HepG2 (cell line): ENCODE data around the gene ZNF331. TPM values are rescaled to one million over a fixed set of nuclear protein-coding genes. Genes with fewer than 3 reads are reported as not detected.

Experiments used
- AKNA ChIP-seq: sonication (generic); formaldehyde crosslinking; IDR thresholded peaks from 2 replicates; pipeline ENCODE4 v1.4.0; 2020; ENCODE audit warnings: missing genetic modification reagents, borderline replicate concordance
- ELF1 ChIP-seq: sonication (generic); formaldehyde crosslinking; IDR thresholded peaks from 2 replicates; pipeline ENCODE4 v1.4.0; 2020; ENCODE audit warnings: missing genetic modification reagents
- GATAD2A ChIP-seq: IDR thresholded peaks from 2 replicates; pipeline ENCODE4 v1.6.1; 2016
- HNF1A ChIP-seq, 2 experiments: sonication (generic) in 1 of 2; formaldehyde crosslinking in 1 of 2; IDR thresholded peaks; 2 replicates each; pipeline versions ENCODE4 v1.4.0 to v1.6.1; 2016 to 2020; ENCODE audit warnings: borderline replicate concordance in 1 of 2, low read depth in 1 of 2, mild to moderate bottlenecking in 1 of 2, missing genetic modification reagents in 1 of 2
- JUN ChIP-seq: sonication (generic); formaldehyde crosslinking; IDR thresholded peaks from 2 replicates; pipeline ENCODE4 v1.4.0; 2020; ENCODE audit warnings: mild to moderate bottlenecking, missing genetic modification reagents
- NR2F2 ChIP-seq: IDR thresholded peaks from 2 replicates; pipeline ENCODE4 v1.6.1; 2012; ENCODE audit warnings: low read depth, inconsistent platforms, borderline replicate concordance
- POLR2AphosphoS5 ChIP-seq: IDR thresholded peaks from 2 replicates; pipeline ENCODE4 v1.6.1; 2012; ENCODE audit warnings: low read depth, low read length
- RCOR2 ChIP-seq: IDR thresholded peaks from 2 replicates; pipeline ENCODE4 v1.6.1; 2016; ENCODE audit warnings: missing biosample characterization, missing genetic modification reagents
- TFAP4 ChIP-seq: sonication (generic); IDR thresholded peaks from 2 replicates; pipeline ENCODE4 v1.6.1; 2016; ENCODE audit warnings: low read depth, borderline replicate concordance
- ZBTB38 ChIP-seq: sonication (generic); formaldehyde crosslinking; IDR thresholded peaks from 2 replicates; pipeline ENCODE4 v1.5.1; 2020; ENCODE audit warnings: mild to moderate bottlenecking, missing genetic modification reagents
- ZC3H4 ChIP-seq: sonication (generic); formaldehyde crosslinking; IDR thresholded peaks from 2 replicates; pipeline ENCODE4 v1.4.0; 2020; ENCODE audit warnings: missing genetic modification reagents, borderline replicate concordance
- ZNF550 ChIP-seq: sonication (generic); formaldehyde crosslinking; IDR thresholded peaks from 2 replicates; pipeline ENCODE4 v1.4.0; 2020; ENCODE audit warnings: mild to moderate bottlenecking, missing genetic modification reagents, borderline replicate concordance
- ZNF775 ChIP-seq: sonication (generic); formaldehyde crosslinking; IDR thresholded peaks from 2 replicates; pipeline ENCODE4 v1.4.0; 2020; ENCODE audit warnings: missing genetic modification reagents, mild to moderate bottlenecking, moderate library complexity, borderline replicate concordance
- polyA plus RNA-seq, 8 experiments: library from polyadenylated mRNA; depleted of rRNA in 3 of 8; stranded (reverse) in 7 of 8; unstranded in 1 of 8; fragments of >200 nt; fragmentation: Illumina TruSeq in 4 of 8; extraction: Trizol in 4 of 8; gene quantifications; 2 replicates each; pipeline versions ENCODE4 v1.2.1 to v1.2.3, GENCODE V29; 2011 to 2016; ENCODE audit warnings: low read depth in 4 of 8, missing spikeins in 1 of 8, mixed read lengths in 1 of 8; ENCODE audit not compliant: insufficient read depth in 1 of 8
- total RNA-seq, 5 experiments: library from RNA; depleted of rRNA; stranded (reverse); fragments of >200 nt; fragmentation: Illumina TruSeq; extraction: Trizol; gene quantifications; 2 replicates each; pipeline ENCODE4 v1.2.3, GENCODE V29; 2016; ENCODE audit warnings: low read depth in 1 of 5
- TF ChIP-seq, protein P1 (sequence below): IDR thresholded peaks from 2 replicates; pipeline ENCODE4 v1.6.1; 2018; ENCODE audit warnings: missing genetic modification reagents, mild to moderate bottlenecking, missing compliant biosample characterization
- TF ChIP-seq, protein P2 (sequence below): sonication (generic); formaldehyde crosslinking; IDR thresholded peaks from 2 replicates; pipeline ENCODE4 v1.8.0; 2022; ENCODE audit warnings: missing genetic modification reagents, mild to moderate bottlenecking, borderline replicate concordance
- TF ChIP-seq, protein P3 (sequence below): sonication (generic); formaldehyde crosslinking; IDR thresholded peaks from 2 replicates; pipeline ENCODE4 v1.4.0; 2020; ENCODE audit warnings: missing genetic modification reagents, borderline replicate concordance

Gene ZNF331
- total and polyA plus RNA-seq, 2 of the 13 experiments (the other 11 are each of a cell fraction or from before 2014, with no cell fraction given) = 8.2 to 13.3 TPM

DNA sequence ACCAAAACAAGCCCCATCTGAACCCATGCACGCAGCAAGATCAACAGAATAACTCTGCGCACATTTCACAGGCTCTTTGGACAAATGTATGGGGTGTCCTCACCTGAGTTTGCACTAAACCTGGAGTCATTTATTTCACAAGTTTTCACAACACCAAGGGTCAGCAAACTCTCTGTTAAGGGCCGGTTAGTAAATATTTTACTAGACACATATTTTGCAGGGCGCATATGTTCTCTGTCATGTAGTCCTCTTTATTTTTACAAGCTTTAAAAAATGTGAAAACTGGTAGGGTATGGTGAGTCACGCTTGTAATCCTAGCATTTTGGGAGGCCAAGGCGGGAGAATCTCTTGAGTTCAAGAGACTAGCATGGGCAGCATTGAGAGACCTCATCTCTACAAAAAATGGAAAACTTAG is 48.3 kb downstream of the ZNF331 start (continued):
- TF ChIP-seq, protein P1, sequence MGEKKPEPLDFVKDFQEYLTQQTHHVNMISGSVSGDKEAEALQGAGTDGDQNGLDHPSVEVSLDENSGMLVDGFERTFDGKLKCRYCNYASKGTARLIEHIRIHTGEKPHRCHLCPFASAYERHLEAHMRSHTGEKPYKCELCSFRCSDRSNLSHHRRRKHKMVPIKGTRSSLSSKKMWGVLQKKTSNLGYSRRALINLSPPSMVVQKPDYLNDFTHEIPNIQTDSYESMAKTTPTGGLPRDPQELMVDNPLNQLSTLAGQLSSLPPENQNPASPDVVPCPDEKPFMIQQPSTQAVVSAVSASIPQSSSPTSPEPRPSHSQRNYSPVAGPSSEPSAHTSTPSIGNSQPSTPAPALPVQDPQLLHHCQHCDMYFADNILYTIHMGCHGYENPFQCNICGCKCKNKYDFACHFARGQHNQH (CRISPR knock-in tag) = peak; percentile 56; the same call in 1 of the 2 replicates
- TF ChIP-seq ELF1 (CRISPR knock-in tag) (no peak), RCOR2 (CRISPR knock-in tag) (no peak), GATAD2A (CRISPR knock-in tag) (peak; percentile 84), HNF1A (IDR thresholded peaks at IDR 0.05; ENCODE audit: low read depth) (peak; percentile 81), HNF1A (CRISPR knock-in tag; IDR thresholded peaks at IDR 0.05; ENCODE audit: borderline replicate concordance) (peak; percentile 35; the same call in 1 of the 2 replicates), TFAP4 (no peak), JUN (CRISPR knock-in tag) (no peak), POLR2AphosphoS5 (peak; percentile 54), NR2F2 (peak; percentile 44; the same call in 1 of the 2 replicates), ZNF550 (no peak), ZNF775 (CRISPR knock-in tag) (no peak), ZC3H4 (CRISPR knock-in tag) (no peak), ZBTB38 (CRISPR knock-in tag) (no peak), AKNA (no peak)
- TF ChIP-seq, protein P2, sequence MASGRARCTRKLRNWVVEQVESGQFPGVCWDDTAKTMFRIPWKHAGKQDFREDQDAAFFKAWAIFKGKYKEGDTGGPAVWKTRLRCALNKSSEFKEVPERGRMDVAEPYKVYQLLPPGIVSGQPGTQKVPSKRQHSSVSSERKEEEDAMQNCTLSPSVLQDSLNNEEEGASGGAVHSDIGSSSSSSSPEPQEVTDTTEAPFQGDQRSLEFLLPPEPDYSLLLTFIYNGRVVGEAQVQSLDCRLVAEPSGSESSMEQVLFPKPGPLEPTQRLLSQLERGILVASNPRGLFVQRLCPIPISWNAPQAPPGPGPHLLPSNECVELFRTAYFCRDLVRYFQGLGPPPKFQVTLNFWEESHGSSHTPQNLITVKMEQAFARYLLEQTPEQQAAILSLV (CRISPR knock-in tag) = no peak
- TF ChIP-seq, protein P3, sequence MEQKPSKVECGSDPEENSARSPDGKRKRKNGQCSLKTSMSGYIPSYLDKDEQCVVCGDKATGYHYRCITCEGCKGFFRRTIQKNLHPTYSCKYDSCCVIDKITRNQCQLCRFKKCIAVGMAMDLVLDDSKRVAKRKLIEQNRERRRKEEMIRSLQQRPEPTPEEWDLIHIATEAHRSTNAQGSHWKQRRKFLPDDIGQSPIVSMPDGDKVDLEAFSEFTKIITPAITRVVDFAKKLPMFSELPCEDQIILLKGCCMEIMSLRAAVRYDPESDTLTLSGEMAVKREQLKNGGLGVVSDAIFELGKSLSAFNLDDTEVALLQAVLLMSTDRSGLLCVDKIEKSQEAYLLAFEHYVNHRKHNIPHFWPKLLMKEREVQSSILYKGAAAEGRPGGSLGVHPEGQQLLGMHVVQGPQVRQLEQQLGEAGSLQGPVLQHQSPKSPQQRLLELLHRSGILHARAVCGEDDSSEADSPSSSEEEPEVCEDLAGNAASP (CRISPR knock-in tag) = peak; percentile 68
